Peyer's patch (tissue), 4 donors: ENCODE data around the gene EFNA5. TPM values are rescaled to one million over a fixed set of nuclear protein-coding genes. Genes with fewer than 3 reads are reported as not detected.

Experiments used
- DNase-seq, 3 donors: peaks; one replicate each; pipeline ENCODE4 v3.0.0-alpha.2; 2017 to 2019
- H3K27ac ChIP-seq, 4 donors: fragments of 200-600 bp; sonication (generic); one replicate each; pipeline ENCODE4 v1.5.1; 2016 to 2019
- H3K27me3 ChIP-seq, 2 donors: fragments of 200-600 bp; sonication (generic); one replicate each; pipeline ENCODE4 v1.5.1; 2019
- H3K36me3 ChIP-seq, 3 donors: fragments of 200-600 bp; sonication (generic); one replicate each; pipeline ENCODE4 v1.5.1; 2016 to 2019
- H3K4me1 ChIP-seq, 4 donors: fragments of 200-600 bp; sonication (generic); one replicate each; pipeline ENCODE4 v1.5.1; 2016 to 2019
- H3K4me3 ChIP-seq, 4 donors: fragments of 200-600 bp; sonication (generic); 1 replicate in 3 of 4; 2 replicates in 1 of 4; pipeline ENCODE4 v1.5.1; 2016 to 2019; ENCODE audit warnings: mild to moderate bottlenecking in 1 of 4
- H3K9me3 ChIP-seq, 4 donors: fragments of 200-600 bp; sonication (generic); one replicate each; pipeline ENCODE4 v1.5.1; 2016 to 2019; ENCODE audit warnings: mild to moderate bottlenecking in 1 of 4
- CTCF ChIP-seq, 6 experiments: fragments of 450-650 bp in 4 of 6; fragments of 200-600 bp in 2 of 6; sonication (generic) in 1 of 6; IDR thresholded peaks; one replicate each; pipeline ENCODE4 v1.5.1; 2017 to 2019; ENCODE audit warnings: antibody characterized with exemption in 6 of 6, mild to moderate bottlenecking in 3 of 6, moderate library complexity in 1 of 6
- POLR2A ChIP-seq, 2 donors: fragments of 450-650 bp; IDR thresholded peaks; one replicate each; pipeline ENCODE4 v1.5.1; 2017; ENCODE audit warnings: antibody characterized with exemption in 2 of 2, mild to moderate bottlenecking in 2 of 2, moderate library complexity in 2 of 2
- total RNA-seq, 4 donors: library from RNA; depleted of rRNA; stranded (reverse); fragments of >200 nt; gene quantifications; one replicate each; pipeline ENCODE4 v1.1.0, GENCODE V29; 2016

EFNA5 gene
- total RNA-seq, 4 donors from 2014 or later: 1.1 to 27.5 (median 1.1) TPM; not detected in 1

DNA sequence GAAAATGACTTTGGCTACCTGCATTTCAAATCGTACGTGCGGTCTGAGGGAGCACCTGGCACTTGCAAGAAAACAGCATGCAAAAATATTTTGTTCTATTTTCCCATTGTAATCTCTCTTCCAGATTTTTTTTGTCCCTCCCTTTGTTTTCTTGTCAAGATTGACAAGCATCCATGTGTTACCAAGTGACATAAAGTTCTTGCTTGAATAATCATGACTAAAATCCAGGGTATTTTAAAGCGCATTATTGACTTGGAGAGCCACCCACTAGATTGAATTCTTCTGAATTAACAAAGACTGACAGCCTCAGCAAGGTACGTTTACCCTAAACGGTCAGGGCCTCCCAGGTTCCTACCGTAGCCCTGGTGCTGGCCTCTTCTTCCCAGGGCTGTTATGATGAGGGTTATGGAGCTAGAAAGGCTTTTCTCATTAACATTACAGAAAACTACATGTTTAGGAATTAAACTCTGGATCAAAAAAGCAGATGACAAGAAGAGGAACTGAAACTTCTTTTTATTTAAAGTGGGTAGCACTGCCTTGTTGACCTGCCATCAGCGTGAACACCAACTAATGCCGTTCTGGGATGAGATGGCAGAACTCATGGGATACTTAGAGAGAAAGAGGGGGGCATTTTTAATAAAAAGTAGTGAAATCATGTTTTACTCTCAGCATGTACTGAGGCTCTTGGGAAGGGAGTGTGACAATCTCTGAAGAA is 297.0 kb downstream of the EFNA5 start:
- Histone ChIP-seq H3K4me3 (no peak overlapping the region), H3K36me3 (no peaks in the 10 kb centered on the region), H3K27me3 (no peaks in the 10 kb centered on the region), H3K4me1 (no peaks in the 10 kb centered on the region), H3K9me3 (no peaks in the 10 kb centered on the region), H3K27ac (no peak overlapping the region)
- DNase-seq: no peak
- no peak for TF ChIP-seq POLR2A (IDR thresholded peaks at IDR 0.05)
- TF ChIP-seq CTCF (IDR thresholded peaks at IDR 0.05): no peak

GRCh38 chr5:107372723-107373450 is 297.9 kb downstream of the EFNA5 start:
- no peak for DNase-seq
- H3K4me3 ChIP-seq: no peak overlapping the region
- H3K27ac ChIP-seq: no peak overlapping the region
- no peaks in the 10 kb centered on the region for H3K9me3 ChIP-seq
- H3K36me3 ChIP-seq: no peaks in the 10 kb centered on the region
- no peaks in the 10 kb centered on the region for H3K4me1 ChIP-seq
- H3K27me3 ChIP-seq: no peaks in the 10 kb centered on the region
- TF ChIP-seq CTCF (IDR thresholded peaks at IDR 0.05) (no peak), POLR2A (IDR thresholded peaks at IDR 0.05) (no peak)

DNA sequence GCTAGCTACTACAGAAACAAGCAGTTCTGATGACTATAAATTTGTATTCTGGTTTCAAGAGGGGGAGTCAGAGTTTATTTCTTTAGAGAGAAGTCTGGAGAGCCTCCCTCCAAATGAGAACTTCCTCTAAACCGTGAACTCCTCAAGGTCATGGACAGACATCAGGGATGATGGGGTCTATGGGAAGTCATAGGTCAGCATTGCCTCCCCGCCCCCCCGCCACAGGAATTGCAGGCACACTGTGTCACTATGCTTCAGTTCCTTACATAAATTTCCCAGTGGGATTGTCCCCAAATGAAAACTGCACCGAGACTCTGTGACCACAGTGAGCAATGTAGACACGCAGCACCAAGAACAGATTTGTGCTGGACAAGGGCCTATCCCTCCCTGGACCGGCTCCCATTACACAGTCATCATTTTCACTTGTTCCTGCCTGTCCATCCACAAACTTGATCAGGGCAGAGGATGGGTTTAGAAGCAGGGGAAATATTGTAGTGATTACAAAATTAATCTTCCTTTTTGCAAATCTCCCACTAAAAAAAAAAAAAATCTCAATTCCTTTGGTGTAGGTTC is 300.3 kb downstream of the EFNA5 start:
- H3K4me1 ChIP-seq: peaks cover 0 to 1% (median 0%) of the 10 kb centered on the region in 4 donors
- H3K9me3 ChIP-seq: no peaks in the 10 kb centered on the region
- H3K27me3 ChIP-seq: no peaks in the 10 kb centered on the region
- DNase-seq: no peak
- no peak for TF ChIP-seq POLR2A (IDR thresholded peaks at IDR 0.05)
- no peak for TF ChIP-seq CTCF (IDR thresholded peaks at IDR 0.05)
- no peak overlapping the region for H3K4me3 ChIP-seq
- no peak overlapping the region for H3K27ac ChIP-seq
- H3K36me3 ChIP-seq: no peaks in the 10 kb centered on the region

GRCh38 chr5:107369622-107370021 is 301.1 kb downstream of the EFNA5 start:
- Histone ChIP-seq H3K4me1 (peaks cover 0 to 4% (median 0%) of the 10 kb centered on the region in 4 donors), H3K9me3 (no peaks in the 10 kb centered on the region), H3K27me3 (no peaks in the 10 kb centered on the region), H3K36me3 (no peaks in the 10 kb centered on the region), H3K27ac (no peak overlapping the region), H3K4me3 (no peak overlapping the region)
- no peak for TF ChIP-seq POLR2A (IDR thresholded peaks at IDR 0.05)
- DNase-seq: no peak

DNA sequence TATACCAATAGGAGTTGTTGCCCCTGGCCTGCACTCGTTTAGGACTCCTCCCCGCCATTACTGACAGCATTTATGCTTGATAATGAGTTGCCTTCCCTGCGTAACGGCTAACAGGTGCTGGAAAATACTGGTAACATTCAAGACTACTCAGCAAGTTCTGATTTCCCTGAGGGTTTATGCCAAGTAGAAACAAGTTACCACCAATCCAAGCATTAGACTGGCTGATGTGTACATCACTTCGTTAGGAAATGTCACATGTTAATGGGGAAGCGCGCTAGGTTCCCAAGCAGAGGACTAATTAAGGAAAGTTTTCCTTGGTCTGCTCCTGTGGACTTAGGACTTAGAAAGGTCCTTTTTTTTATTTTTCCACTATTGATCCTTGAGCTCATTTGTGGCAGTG is 302.1 kb downstream of the EFNA5 start:
- H3K27me3 ChIP-seq: no peaks in the 10 kb centered on the region
- TF ChIP-seq POLR2A (IDR thresholded peaks at IDR 0.05) (no peak), CTCF (IDR thresholded peaks at IDR 0.05) (no peak)
- H3K9me3 ChIP-seq: no peaks in the 10 kb centered on the region
- H3K4me3 ChIP-seq: no peak overlapping the region
- H3K27ac ChIP-seq: no peak overlapping the region
- H3K36me3 ChIP-seq: no peaks in the 10 kb centered on the region
- H3K4me1 ChIP-seq: peaks cover 0 to 4% (median 0%) of the 10 kb centered on the region in 4 donors
- DNase-seq: no peak

GRCh38 chr5:107367939-107368338 is 302.8 kb downstream of the EFNA5 start:
- H3K27ac ChIP-seq: no peak overlapping the region
- TF ChIP-seq CTCF (IDR thresholded peaks at IDR 0.05) (no peak), POLR2A (IDR thresholded peaks at IDR 0.05) (no peak)
- peaks cover 0 to 4% (median 0%) of the 10 kb centered on the region in 4 donors for H3K4me1 ChIP-seq
- no peak for DNase-seq
- H3K27me3 ChIP-seq: no peaks in the 10 kb centered on the region
- no peak overlapping the region for H3K4me3 ChIP-seq
- no peaks in the 10 kb centered on the region for H3K9me3 ChIP-seq
- no peaks in the 10 kb centered on the region for H3K36me3 ChIP-seq
